ENCODE results near the gene MAP6D1.

DNA sequence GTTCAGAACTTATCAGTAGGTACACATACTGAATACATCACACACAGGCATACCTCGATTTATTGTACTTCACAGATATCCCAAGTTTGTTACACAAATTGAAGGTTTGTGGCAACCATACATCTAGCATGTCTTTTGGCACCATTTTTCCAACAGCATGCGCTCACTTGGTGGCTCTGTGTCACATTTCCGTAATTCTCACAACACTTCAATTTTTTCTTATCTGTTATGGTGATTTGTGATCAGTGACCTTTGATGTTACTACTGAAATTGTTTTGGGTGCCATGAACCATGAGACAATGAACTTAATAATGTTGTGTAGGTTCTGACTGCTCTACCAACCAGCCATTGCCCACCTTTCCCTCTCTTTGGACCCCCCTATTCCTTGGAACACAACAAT is 48.5 kb upstream of the MAP6D1 start:
- TF ChIP-seq CTCF (IDR thresholded peaks at IDR 0.05), result no peak
- no peak for TF ChIP-seq EZH2 (IDR thresholded peaks at IDR 0.05; ENCODE audit: borderline replicate concordance, insufficient read depth, low read depth, low read length, poor library complexity, severe bottlenecking)
